ENCODE results near the gene SLC25A38.

SLC25A38 gene

GRCh38 chr3:39423436-39423970, 40.3 kb downstream of the SLC25A38 start:
- H3K4me3 ChIP-seq (replicated peaks; ENCODE audit: low read depth, low read length) = no peak overlapping the region
- no peak for TF ChIP-seq CTCF (IDR thresholded peaks at IDR 0.05; ENCODE audit: low read depth, low read length, missing control alignments)
- DNase-seq (ENCODE audit: extremely low read depth, low read depth) = no peak

- no peak for DNase-seq (ENCODE audit: extremely low read depth, low read depth)
- H3K4me3 ChIP-seq (replicated peaks; ENCODE audit: low read depth, low read length) = no peak overlapping the region
- TF ChIP-seq CTCF (IDR thresholded peaks at IDR 0.05; ENCODE audit: low read depth, low read length, missing control alignments) = no peak
Observed at GRCh38 chr3:39426312-39426711, 43.1 kb downstream of the SLC25A38 start.

DNA sequence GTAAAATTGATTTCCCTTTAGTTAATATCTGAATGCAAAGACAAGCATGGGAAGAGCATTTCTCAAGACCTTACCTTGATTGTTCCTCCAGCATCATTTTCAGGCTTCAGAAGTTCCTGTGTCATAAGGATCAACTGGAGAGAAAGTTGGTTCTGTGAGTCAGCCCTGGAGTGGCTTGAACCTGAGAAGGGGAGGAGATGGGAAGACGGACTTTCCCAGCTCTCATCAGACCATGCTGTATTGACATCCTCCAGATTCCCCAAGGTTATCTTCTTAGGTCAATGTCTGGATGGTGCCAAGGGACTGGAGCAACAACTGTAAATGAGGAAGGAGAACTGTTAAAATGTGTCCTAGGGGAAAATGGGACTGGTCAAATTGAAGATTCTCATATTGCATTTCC, 44.3 kb downstream of the SLC25A38 start:
- no peak for TF ChIP-seq CTCF (IDR thresholded peaks at IDR 0.05; ENCODE audit: low read depth, low read length, missing control alignments)
- H3K4me3 ChIP-seq (replicated peaks; ENCODE audit: low read depth, low read length) = no peak overlapping the region
- DNase-seq (ENCODE audit: extremely low read depth, low read depth) = no peak

DNA sequence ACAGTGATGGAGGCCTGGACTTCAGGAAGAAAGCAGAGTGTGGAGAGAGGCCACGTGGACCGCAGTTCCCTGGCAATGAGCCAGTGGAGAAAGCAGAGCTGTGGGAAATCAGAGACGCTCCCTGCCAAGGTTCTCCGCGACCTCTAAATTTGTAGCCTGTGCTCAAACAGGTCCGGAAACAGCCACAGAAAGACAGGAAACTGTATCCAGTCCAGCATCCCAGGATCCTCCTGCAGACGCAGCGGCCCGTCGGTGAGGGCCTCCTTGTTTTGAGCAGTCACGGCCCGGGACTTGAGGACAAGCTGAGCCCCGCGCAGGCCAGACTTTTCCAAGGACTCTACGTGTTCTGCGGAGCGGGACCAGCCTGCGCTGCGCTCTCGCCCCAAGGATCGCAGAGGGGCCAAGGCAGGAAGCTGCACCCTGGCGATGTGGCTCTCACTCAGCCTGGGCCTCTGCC, 45.6 kb downstream of the SLC25A38 start:
- no peak for TF ChIP-seq CTCF (IDR thresholded peaks at IDR 0.05; ENCODE audit: low read depth, low read length, missing control alignments)
- DNase-seq (ENCODE audit: extremely low read depth, low read depth) = no peak
- no peak overlapping the region for H3K4me3 ChIP-seq (replicated peaks; ENCODE audit: low read depth, low read length)

DNA sequence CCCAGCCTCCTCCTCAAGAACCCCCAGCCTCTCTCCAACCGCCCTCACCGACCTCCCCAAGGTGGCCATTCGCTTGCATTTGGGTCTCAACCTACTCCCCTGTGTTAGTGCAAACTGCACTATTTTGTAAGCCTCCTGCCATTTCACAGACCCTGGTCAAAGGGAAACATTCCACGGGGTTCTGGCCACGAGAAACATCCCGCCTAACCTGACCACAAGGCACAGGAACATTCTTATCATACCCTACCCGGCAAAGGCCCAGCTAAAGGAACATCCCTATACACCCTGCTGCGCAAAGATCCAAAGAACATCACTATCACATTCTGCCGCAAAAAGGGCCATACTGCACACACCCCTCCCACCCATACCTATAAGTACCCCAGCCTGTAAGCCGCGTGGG, 46.3 kb downstream of the SLC25A38 start:
- H3K4me3 ChIP-seq (replicated peaks; ENCODE audit: low read depth, low read length) = no peak overlapping the region
- TF ChIP-seq CTCF (IDR thresholded peaks at IDR 0.05; ENCODE audit: low read depth, low read length, missing control alignments) = no peak
- DNase-seq (ENCODE audit: extremely low read depth, low read depth) = no peak

- TF ChIP-seq CTCF (IDR thresholded peaks at IDR 0.05; ENCODE audit: low read depth, low read length, missing control alignments) = no peak
- DNase-seq (ENCODE audit: extremely low read depth, low read depth) = no peak
- no peak overlapping the region for H3K4me3 ChIP-seq (replicated peaks; ENCODE audit: low read depth, low read length)
Observed at GRCh38 chr3:39432342-39432741, 49.2 kb downstream of the SLC25A38 start.

- no peak for DNase-seq (ENCODE audit: extremely low read depth, low read depth)
- H3K4me3 ChIP-seq (replicated peaks; ENCODE audit: low read depth, low read length) = no peak overlapping the region
- TF ChIP-seq CTCF (IDR thresholded peaks at IDR 0.05; ENCODE audit: low read depth, low read length, missing control alignments) = no peak
Observed at GRCh38 chr3:39433642-39434041, 50.5 kb downstream of the SLC25A38 start.
